Uterus (tissue), 2 donors: ENCODE data around the gene PIH1D1.

Experiments
- CTCF ChIP-seq, 4 experiments: fragments of 200-600 bp in 2 of 4; fragments of 450-650 bp in 2 of 4; sonication (generic) in 2 of 4; IDR thresholded peaks; one replicate each; pipeline ENCODE4 v1.5.1; 2016 to 2019; ENCODE audit warnings: antibody characterized with exemption in 4 of 4, mild to moderate bottlenecking in 2 of 4, moderate library complexity in 1 of 4
- POLR2A ChIP-seq, 2 donors: fragments of 450-650 bp; IDR thresholded peaks; one replicate each; pipeline ENCODE4 v1.6.1; 2016; ENCODE audit warnings: antibody characterized with exemption in 2 of 2, mild to moderate bottlenecking in 1 of 2, moderate library complexity in 1 of 2

DNA sequence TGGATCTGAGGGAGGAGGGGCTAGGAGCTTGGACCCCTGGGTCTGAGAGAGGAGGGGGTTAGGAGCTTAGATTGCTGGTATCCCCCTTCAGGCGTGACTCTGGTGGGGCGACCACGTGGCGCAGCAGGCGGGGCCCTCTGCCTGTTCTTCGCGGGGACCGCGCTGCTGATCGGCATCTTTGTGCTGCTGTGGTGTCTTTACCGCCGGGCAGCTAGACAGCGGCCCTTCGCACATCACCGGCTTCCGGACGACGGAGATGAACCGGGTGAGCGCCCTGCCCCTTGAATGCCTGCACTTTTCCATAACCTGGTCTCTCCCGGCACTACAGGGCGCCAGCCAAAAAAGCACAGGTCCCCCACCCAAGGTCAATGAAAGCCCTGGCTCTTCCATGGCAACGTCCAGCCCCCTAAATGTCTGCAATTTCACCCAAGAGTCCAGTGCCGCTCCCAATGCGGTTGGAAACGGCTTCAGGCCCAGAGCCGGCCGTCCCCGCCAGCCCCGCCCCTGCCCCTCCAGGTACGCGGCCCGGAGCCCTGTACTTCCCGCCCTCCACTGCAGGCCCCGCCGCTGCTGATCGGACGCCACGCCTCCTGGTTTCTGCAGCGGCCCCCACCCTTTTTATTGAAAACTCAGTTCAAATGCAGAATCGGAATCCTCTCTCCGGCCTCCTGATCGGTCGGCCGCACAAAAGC, 23.6 kb downstream of the PIH1D1 start:
- TF ChIP-seq CTCF (IDR thresholded peaks at IDR 0.05) (no peak), POLR2A (IDR thresholded peaks at IDR 0.05) (no peak)
